GM10248 (cell line): ENCODE measurements around the gene NIN.
A peak's percentile ranks its signal among the peaks of the same experiment; 100 is the strongest.

Experiments
- CTCF ChIA-PET: fragments of 300-600 bp; sonication (Branson Sonifier 250); formaldehyde crosslinking; extraction: SDS; loops from one replicate; lab custom pipeline; 2021; ENCODE audit warnings: antibody characterized with exemption; lab: Yijun Ruan, JAX
- POLR2A ChIA-PET: fragments of 350-650 bp; sonication (Branson Sonifier 250); formaldehyde crosslinking; extraction: SDS; loops from one replicate; lab custom pipeline; 2020; ENCODE audit warnings: antibody characterized with exemption; lab: Yijun Ruan, JAX
- DNase-seq: peaks from one replicate; pipeline ENCODE4 v3.0.0; 2012; ENCODE audit errors: extremely low spot score
- CTCF ChIP-seq: IDR thresholded peaks from 2 replicates; pipeline ENCODE4 v1.5.1; 2012; ENCODE audit warnings: mild to moderate bottlenecking, low read depth; ENCODE audit errors: extremely low read depth, missing control alignments, control extremely low read depth

The NIN gene

GRCh38 chr14:50763382-50764007 is 67.5 kb downstream of the NIN start:
- no peak for DNase-seq
- ChIA-PET POLR2A (interaction anchor here (2.0 kb wide), 1 partner anchor 26 kb away, joined by 16 read pairs; no protein-coding TSS in a partner anchor), CTCF (interaction anchor here (0.8 to 11.9 kb wide), 17 partner anchors 12 to 443 kb away, joined by 3 to 217 read pairs (median 5); no protein-coding TSS in a partner anchor)
- no peak for TF ChIP-seq CTCF

GRCh38 chr14:50762931-50763300 is 68.0 kb downstream of the NIN start:
- CTCF ChIA-PET = interaction anchor here (0.8 to 11.9 kb wide), 21 partner anchors 11 to 1176 kb away, joined by 3 to 217 read pairs (median 5); no protein-coding TSS in a partner anchor
- DNase-seq = no peak
- TF ChIP-seq CTCF = no peak
- POLR2A ChIA-PET = interaction anchor here (0.9 to 2.0 kb wide), 2 partner anchors 17 to 26 kb away, joined by 8 to 16 read pairs; no protein-coding TSS in a partner anchor

GRCh38 chr14:50762001-50762930 is 68.7 kb downstream of the NIN start:
- peak; percentile 69 for DNase-seq
- POLR2A ChIA-PET = interaction anchor here (0.9 to 2.0 kb wide), 3 partner anchors 16 to 450 kb away, joined by 3 to 16 read pairs (median 8); partner anchors contain the start of genes DMAC2L and L2HGDH
- no peak for TF ChIP-seq CTCF
- CTCF ChIA-PET = interaction anchor here (0.8 to 11.9 kb wide), 24 partner anchors 8 to 1175 kb away, joined by 3 to 217 read pairs (median 5); no protein-coding TSS in a partner anchor

GRCh38 chr14:50759800-50760543 is 71.0 kb downstream of the NIN start:
- POLR2A ChIA-PET = interaction anchor here (0.5 to 0.6 kb wide), 3 partner anchors 26 to 82 kb away, joined by 3 to 7 read pairs (median 3); no protein-coding TSS in a partner anchor
- TF ChIP-seq CTCF = no peak
- no peak for DNase-seq
- CTCF ChIA-PET = interaction anchor here (0.9 to 11.9 kb wide), 8 partner anchors 10 to 159 kb away, joined by 3 to 217 read pairs (median 3); no protein-coding TSS in a partner anchor

- no peak for TF ChIP-seq CTCF
- ChIA-PET POLR2A (no interaction called here), CTCF (interaction anchor here (1.1 to 11.9 kb wide), 6 partner anchors 17 to 158 kb away, joined by 3 to 217 read pairs (median 4); no protein-coding TSS in a partner anchor)
- no peak for DNase-seq
Observed at GRCh38 chr14:50758945-50759344, 72.0 kb downstream of the NIN start.
